ENCODE results near the gene SCN8A.
A peak's percentile ranks its signal among the peaks of the same experiment; 100 is the strongest.
"Not testable (repeated sequence)": the region's sequence is repeated elsewhere in the genome, so short reads cannot be mapped to it uniquely, and the experiment has no call there.

Gene SCN8A

GRCh38 chr12:51827925-51828818, 237.1 kb downstream of the SCN8A start:
- no peak overlapping the region for H3K4me3 ChIP-seq (ENCODE audit: low read depth, low read length)

DNA sequence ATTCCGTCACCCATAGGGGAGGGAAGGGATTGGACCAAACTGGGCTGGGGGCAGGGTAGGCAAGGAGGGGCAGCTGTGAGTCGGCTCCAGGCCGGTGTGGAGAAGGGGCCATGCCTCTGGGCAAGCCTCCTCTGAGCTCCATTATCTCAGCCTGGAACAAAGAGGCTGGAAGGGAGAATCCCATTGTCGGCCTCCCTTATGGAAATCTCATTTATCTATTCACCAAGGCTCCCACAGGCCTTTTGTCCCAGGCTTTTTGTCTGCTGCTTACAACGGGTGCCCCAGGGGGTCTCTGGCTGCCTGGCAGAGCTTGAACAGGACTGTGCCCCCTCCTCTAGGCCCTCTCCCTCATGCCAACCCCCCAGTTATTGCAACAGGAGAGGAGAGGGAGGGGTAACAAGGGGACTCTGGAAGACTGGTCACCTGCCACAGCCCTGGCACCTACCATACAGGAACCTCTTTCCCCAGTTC, 238.0 kb downstream of the SCN8A start:
- H3K4me3 ChIP-seq (ENCODE audit: low read depth, low read length) = no peak overlapping the region

DNA sequence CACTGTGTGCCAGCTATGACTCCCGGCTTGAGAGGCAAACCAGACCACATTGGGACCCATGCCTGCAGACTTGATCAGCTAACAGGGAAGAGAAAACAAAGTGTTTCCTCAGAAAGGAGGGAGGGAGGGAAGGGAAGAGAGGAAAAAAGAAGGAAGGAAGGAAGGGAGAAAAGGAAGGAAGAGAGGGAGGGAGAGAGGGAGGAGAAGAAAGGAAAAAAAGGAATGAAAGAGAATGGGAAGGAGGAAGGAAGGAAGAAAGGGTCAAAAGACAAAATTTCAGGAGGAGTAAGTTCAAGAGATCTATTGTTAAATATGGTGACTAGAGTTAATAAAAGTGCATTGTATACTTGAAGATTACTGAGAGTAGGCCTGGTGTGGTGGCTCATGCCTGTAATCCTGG, 238.6 kb downstream of the SCN8A start:
- no peak overlapping the region for H3K4me3 ChIP-seq (ENCODE audit: low read depth, low read length)

DNA sequence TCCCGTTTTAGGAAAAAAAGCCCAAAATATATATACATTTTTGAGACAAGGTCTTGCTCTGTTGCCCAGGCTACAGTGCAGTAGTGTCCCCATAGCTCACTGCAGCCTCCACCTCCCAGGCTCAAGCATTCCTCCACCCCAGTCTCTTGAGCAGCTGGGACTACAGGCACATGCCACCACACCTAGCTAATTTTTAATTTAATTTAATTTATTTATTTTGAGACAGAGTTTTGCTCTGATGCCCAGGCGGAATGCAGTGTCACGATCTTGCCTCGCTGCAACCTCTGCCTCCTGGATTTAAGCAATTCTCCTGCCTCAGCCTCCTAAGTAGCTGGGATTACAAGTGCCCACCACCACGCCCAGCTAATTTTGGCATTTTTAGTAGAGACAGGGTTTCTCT, 240.8 kb downstream of the SCN8A start:
- not testable (repeated sequence) for H3K4me3 ChIP-seq (ENCODE audit: low read depth, low read length)

GRCh38 chr12:51832354-51833107, 241.5 kb downstream of the SCN8A start:
- no peak overlapping the region for H3K4me3 ChIP-seq (ENCODE audit: low read depth, low read length)

GRCh38 chr12:51833448-51834227, 242.6 kb downstream of the SCN8A start:
- no peak overlapping the region for H3K4me3 ChIP-seq (ENCODE audit: low read depth, low read length)

- no peak overlapping the region for H3K4me3 ChIP-seq (ENCODE audit: low read depth, low read length)
Observed at GRCh38 chr12:51834411-51834810, 243.4 kb downstream of the SCN8A start.

DNA sequence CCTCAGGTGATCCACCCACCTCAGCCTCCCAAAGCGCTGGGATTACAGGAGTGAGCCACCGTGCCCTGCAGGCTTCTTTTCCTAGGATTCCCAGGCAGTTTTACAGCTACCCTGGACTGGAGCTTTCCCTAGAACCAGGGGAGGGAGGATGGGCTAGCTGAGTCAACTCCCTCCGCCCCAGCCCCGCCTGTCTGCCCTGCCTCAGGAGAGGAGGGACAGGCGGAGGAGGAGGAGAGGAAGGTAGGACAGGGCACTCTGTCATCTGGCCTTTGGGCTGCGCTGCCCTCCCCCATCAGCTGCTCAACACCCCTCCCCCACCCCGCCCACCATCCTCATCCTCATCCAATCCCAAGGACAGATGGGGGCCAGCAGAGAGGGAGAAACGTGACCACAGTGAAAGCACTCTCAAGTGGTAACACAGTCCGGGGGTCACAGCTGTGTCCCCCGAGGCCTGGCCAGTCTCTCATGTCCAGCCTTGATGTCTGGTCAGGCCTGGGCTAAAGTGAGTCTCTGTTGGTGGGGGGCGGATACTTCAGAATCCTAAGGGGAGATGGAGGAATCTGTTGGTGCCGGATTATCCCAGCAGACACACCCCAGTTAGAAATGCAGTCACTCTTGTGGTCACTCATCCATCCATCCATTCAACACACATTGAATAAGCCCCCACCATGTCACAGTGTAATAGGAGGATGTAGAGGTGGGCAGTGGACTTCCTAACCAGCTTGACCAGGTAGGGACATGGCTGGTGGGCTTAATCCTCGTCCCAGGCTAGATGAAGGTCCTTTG, 245.2 kb downstream of the SCN8A start:
- H3K4me3 ChIP-seq (ENCODE audit: low read depth, low read length) = no peak overlapping the region

GRCh38 chr12:51836827-51837173, 245.8 kb downstream of the SCN8A start:
- H3K4me3 ChIP-seq (ENCODE audit: low read depth, low read length) = no peak overlapping the region

- H3K4me3 ChIP-seq (ENCODE audit: low read depth, low read length) = no peak overlapping the region
Observed at GRCh38 chr12:51837286-51837685, 246.3 kb downstream of the SCN8A start.

DNA sequence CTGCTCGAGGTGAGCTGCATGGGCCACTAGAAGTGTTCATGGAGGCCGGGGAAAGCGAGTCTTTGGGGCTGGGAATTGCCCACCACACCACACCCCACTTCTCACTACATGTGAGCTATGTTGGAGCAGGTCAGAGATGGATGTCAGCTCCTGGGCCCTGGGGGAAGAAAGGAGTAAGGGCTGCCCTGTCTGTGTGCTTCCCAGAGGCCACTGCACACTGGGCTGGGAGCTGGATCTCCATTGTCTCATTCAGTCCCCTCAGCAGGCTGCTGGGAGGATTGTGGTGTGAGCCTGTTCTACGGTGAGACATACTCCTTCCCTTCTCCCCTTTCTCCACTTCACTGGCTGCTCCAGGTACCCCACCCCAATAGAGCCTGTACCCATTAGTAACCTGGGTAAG, 247.0 kb downstream of the SCN8A start:
- H3K4me3 ChIP-seq (ENCODE audit: low read depth, low read length) = no peak overlapping the region

- H3K4me3 ChIP-seq (ENCODE audit: low read depth, low read length) = no peak overlapping the region
Observed at GRCh38 chr12:51838762-51839161, 247.7 kb downstream of the SCN8A start.

DNA sequence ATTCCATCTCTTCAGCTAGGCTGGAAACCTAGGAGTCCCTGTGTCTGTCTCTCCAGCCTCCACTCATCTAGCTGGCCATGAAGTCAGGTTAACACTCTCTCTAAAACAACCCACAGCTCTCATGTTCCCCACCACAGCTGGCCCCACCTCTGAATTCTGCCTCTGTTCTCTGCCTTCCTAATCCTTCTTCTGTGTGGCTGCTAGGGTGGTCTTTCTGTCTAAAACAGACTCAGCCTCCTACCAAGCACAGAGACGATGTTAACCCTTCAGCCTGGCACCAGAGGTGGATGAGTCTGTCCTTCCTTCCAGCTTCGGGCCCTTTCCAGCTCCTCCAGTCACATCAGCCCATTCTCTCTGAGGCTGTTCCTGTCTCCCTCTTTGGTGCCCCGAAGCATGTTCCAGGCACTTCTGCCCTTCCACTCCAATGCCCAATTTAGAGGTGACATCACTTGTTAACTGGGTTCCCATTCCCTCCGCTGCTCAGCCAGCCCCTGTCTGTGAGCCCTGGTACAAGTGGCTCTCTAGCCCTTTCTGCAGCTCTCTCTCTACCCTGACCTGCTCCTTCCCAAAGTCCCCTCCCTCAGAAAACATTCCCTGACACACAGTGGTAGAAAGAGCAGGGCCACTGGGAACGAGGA, 248.4 kb downstream of the SCN8A start:
- no peak overlapping the region for H3K4me3 ChIP-seq (ENCODE audit: low read depth, low read length)

GRCh38 chr12:51840966-51841365, 249.9 kb downstream of the SCN8A start:
- no peak overlapping the region for H3K4me3 ChIP-seq (ENCODE audit: low read depth, low read length)

DNA sequence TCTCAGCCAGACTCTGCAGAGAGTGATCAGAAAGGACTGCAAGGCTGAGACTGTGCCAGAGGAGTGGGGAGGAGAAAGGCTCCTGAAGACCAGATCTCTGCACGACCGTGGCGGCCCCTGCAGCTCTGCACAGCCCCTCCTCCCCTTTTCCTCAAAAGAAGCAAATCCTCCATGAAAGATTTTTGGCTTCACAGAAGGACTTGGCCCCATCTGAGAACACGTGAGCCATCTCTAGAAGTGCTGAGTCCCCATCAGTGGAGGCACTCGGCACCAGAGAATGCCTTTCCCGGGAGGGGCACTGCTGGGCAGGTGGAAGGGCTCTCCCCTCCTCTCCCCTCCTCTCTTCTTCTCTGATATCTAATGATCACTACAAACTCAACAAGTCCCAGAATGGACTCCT, 250.7 kb downstream of the SCN8A start:
- H3K4me3 ChIP-seq (ENCODE audit: low read depth, low read length) = no peak overlapping the region

DNA sequence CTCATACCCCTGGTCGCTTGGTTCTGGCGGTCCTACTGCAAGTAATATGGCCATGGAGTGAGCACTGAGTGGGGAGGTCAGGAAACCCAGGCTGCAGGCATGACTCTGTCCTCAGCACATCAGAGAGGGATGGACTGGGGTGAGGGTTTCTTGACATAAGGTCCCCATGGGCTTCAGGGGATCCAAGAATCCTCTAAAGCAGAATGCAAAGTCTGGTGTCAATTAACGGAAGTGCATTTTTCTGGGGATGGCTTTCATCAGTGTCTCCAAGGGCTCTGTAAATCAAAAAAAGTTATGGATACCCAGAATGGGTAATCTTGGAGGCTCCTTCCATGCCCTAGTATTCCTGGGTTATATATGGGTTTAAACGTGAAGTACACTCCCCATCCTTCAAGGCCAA, 253.8 kb downstream of the SCN8A start:
- no peak overlapping the region for H3K4me3 ChIP-seq (ENCODE audit: low read depth, low read length)

GRCh38 chr12:51845482-51845881, 254.4 kb downstream of the SCN8A start:
- H3K4me3 ChIP-seq (ENCODE audit: low read depth, low read length) = no peak overlapping the region

DNA sequence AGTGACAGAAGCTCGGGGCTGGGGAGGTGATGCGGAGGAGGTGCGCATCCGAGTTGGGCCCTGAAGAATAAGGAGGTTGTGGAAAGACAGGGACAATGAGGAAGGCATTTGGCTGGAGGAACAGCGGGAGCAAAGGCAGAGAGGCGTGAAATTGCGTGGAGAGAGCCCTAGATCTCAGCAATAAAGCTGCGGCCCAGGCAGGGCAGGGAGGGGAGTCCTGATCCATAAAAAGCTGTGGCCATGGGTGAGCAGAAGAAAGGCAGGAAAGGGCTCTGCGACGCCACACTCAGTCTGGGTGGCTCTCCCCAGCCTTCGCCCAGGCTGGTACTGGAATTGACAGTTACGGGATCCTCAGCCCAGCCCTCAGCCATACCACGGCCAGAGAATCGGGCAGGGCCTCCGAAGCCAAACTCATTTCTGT, 255.2 kb downstream of the SCN8A start:
- H3K4me3 ChIP-seq (ENCODE audit: low read depth, low read length) = no peak overlapping the region

- H3K4me3 ChIP-seq (ENCODE audit: low read depth, low read length) = peak overlapping the region; percentile 67
Observed at GRCh38 chr12:51846911-51847642, 256.0 kb downstream of the SCN8A start.
